ENCODE results near the gene CNOT2. TPM values are rescaled to one million over a fixed set of nuclear protein-coding genes. Genes with fewer than 3 reads are reported as not detected.
"Not testable (repeated sequence)": the region's sequence is repeated elsewhere in the genome, so short reads cannot be mapped to it uniquely, and the experiment has no call there.

Gene CNOT2
- total RNA-seq, 1 experiment from 2014 or later: 64.7 TPM

DNA sequence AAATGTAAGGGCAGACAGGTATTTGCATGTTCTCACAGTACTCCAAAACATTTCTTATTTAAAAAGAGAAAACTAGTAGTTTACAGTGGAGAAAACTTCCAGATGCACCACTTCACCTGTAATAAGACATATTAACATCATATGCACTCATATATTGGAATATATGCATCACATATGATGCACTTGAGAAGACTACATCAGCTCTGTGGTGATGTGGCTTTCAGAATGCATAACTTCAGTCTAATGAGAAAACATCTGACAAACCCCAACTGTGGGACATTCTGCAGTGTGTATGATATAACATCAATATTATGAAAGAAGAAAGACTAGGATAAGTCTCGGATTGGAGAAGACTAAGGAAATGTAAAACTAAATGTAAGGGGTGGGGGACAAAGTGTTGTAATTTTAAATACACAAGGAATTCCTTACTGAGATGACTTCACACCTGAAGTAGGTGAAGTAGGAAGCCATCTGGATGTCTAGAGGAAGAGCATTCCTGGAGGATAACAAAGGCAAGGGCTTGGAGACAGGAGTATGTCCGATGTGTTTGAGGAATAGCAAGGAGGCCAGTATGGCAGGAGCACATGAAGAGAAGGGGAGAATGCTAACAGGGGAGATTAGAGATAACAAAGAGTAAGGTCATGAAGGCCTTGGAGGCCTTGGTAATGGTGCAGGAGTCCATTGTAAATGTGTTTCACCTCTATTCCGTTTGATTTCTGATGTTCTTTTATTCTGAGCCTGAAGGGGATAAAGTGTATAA is 49.0 kb downstream of the CNOT2 start:
- Mint-ChIP-seq H3K4me3 (no peak overlapping the region), H3K27me3 (ENCODE audit: low read depth) (no peaks in the 10 kb centered on the region), H3K4me1 (peaks cover 43% of the 10 kb centered on the region), H3K27ac (peak overlapping the region; percentile 53), H3K9me3 (no peaks in the 10 kb centered on the region), H3K36me3 (peaks cover 3% of the 10 kb centered on the region; the same call in 1 of the 2 replicates)
- peak; percentile 65 for ATAC-seq
- POLR2A ChIA-PET: no interaction called here
- DNase-seq (ENCODE audit: low spot score): no peak
- TF ChIP-seq IRF2 (CRISPR knock-in tag; IDR thresholded peaks at IDR 0.05; ENCODE audit: borderline replicate concordance, low read depth) (no peak), ZNF121 (CRISPR knock-in tag; IDR thresholded peaks at IDR 0.05) (no peak), TEAD4 (CRISPR knock-in tag; IDR thresholded peaks at IDR 0.05) (no peak), NFYB (CRISPR knock-in tag; conservative IDR thresholded peaks at IDR 0.05; ENCODE audit: low read depth) (no peak), ZNF671 (CRISPR knock-in tag; IDR thresholded peaks at IDR 0.05) (no peak), ELF4 (CRISPR knock-in tag; IDR thresholded peaks at IDR 0.05; ENCODE audit: low read depth) (no peak), ESRRA (CRISPR knock-in tag; IDR thresholded peaks at IDR 0.05; ENCODE audit: borderline replicate concordance) (no peak)
- TF ChIP-seq, protein P1, sequence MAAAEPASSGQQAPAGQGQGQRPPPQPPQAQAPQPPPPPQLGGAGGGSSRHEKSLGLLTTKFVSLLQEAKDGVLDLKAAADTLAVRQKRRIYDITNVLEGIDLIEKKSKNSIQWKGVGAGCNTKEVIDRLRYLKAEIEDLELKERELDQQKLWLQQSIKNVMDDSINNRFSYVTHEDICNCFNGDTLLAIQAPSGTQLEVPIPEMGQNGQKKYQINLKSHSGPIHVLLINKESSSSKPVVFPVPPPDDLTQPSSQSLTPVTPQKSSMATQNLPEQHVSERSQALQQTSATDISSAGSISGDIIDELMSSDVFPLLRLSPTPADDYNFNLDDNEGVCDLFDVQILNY (CRISPR knock-in tag; IDR thresholded peaks at IDR 0.05): no peak
- TF ChIP-seq, protein P2, sequence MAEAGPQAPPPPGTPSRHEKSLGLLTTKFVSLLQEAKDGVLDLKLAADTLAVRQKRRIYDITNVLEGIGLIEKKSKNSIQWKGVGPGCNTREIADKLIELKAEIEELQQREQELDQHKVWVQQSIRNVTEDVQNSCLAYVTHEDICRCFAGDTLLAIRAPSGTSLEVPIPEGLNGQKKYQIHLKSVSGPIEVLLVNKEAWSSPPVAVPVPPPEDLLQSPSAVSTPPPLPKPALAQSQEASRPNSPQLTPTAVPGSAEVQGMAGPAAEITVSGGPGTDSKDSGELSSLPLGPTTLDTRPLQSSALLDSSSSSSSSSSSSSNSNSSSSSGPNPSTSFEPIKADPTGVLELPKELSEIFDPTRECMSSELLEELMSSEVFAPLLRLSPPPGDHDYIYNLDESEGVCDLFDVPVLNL (CRISPR knock-in tag; IDR thresholded peaks at IDR 0.05; ENCODE audit: borderline replicate concordance, low read depth): no peak
- TF ChIP-seq, protein P3, sequence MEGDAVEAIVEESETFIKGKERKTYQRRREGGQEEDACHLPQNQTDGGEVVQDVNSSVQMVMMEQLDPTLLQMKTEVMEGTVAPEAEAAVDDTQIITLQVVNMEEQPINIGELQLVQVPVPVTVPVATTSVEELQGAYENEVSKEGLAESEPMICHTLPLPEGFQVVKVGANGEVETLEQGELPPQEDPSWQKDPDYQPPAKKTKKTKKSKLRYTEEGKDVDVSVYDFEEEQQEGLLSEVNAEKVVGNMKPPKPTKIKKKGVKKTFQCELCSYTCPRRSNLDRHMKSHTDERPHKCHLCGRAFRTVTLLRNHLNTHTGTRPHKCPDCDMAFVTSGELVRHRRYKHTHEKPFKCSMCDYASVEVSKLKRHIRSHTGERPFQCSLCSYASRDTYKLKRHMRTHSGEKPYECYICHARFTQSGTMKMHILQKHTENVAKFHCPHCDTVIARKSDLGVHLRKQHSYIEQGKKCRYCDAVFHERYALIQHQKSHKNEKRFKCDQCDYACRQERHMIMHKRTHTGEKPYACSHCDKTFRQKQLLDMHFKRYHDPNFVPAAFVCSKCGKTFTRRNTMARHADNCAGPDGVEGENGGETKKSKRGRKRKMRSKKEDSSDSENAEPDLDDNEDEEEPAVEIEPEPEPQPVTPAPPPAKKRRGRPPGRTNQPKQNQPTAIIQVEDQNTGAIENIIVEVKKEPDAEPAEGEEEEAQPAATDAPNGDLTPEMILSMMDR (IDR thresholded peaks at IDR 0.05): no peak
- CTCF ChIA-PET: no interaction called here

DNA sequence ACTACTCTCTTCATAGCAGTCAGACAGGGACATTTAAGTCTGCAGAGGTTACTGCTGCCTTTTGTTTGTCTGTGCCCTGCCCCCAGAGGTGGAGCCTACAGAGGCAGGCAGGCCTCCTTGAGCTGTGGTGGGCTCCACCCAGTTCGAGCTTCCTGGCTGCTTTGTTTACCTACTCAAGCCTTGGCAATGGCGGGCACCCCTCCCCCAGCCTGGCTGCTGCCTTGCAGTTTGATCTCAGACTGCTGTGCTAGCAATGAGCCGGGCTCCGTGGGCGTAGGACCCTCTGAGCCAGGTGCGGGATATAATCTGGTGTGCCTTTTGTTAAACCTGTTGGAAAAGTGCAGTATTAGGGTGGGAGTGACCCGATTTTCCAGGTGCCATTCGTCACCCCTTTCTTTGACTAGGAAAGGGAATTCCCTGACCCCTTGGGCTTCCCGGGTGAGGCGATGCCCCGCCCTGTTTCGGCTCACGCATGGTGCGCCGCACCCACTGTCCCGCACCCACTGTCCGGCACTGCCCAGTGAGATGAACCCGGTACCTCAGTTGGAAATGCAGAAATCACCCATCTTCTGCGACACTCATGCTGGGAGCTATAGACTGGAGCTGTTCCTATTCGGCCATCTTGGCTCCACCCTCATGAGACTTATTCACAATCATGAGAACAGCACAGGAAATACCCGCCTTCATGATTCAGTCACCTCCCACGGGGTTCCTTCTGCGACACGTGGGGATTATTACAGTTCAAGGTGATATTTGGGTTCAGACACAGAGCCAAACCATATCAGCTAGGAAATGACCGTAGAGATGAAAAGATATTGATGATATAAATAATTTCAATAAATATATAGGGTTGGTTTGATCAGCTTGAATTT is 61.7 kb downstream of the CNOT2 start:
- POLR2A ChIA-PET: not testable (repeated sequence)
- peaks cover 28% of the 10 kb centered on the region for H3K9me3 Mint-ChIP-seq

DNA sequence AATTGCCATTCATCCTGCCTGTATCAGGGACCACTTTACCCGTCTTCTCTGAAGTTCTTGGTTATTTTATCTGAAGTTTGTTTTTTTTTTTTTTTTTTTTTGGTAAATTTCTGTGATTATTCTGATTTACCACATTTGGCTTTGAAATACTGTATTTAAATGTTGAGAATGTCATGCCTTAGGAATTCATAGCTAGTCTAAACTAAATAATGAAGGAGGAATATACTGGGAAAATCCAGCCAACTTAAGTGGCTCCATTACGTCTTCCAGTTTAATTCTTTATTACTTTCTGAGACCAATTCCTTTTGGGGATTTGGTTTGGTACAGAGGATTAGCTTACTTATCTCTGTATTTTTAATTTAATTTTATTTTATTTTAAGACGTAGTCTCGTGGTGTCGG is 62.6 kb downstream of the CNOT2 start:
- peaks cover 27% of the 10 kb centered on the region for H3K9me3 Mint-ChIP-seq
- ChIA-PET POLR2A (no interaction called here), CTCF (no interaction called here)
- H3K27me3 Mint-ChIP-seq (ENCODE audit: low read depth): no peaks in the 10 kb centered on the region
- ATAC-seq (no peak), DNase-seq (ENCODE audit: low spot score) (no peak)
- H3K36me3 Mint-ChIP-seq: peaks cover 48% of the 10 kb centered on the region
- H3K27ac Mint-ChIP-seq: no peak overlapping the region
- no peak overlapping the region for H3K4me3 Mint-ChIP-seq
- H3K4me1 Mint-ChIP-seq: peaks cover 11% of the 10 kb centered on the region
- TF ChIP-seq, protein P4, sequence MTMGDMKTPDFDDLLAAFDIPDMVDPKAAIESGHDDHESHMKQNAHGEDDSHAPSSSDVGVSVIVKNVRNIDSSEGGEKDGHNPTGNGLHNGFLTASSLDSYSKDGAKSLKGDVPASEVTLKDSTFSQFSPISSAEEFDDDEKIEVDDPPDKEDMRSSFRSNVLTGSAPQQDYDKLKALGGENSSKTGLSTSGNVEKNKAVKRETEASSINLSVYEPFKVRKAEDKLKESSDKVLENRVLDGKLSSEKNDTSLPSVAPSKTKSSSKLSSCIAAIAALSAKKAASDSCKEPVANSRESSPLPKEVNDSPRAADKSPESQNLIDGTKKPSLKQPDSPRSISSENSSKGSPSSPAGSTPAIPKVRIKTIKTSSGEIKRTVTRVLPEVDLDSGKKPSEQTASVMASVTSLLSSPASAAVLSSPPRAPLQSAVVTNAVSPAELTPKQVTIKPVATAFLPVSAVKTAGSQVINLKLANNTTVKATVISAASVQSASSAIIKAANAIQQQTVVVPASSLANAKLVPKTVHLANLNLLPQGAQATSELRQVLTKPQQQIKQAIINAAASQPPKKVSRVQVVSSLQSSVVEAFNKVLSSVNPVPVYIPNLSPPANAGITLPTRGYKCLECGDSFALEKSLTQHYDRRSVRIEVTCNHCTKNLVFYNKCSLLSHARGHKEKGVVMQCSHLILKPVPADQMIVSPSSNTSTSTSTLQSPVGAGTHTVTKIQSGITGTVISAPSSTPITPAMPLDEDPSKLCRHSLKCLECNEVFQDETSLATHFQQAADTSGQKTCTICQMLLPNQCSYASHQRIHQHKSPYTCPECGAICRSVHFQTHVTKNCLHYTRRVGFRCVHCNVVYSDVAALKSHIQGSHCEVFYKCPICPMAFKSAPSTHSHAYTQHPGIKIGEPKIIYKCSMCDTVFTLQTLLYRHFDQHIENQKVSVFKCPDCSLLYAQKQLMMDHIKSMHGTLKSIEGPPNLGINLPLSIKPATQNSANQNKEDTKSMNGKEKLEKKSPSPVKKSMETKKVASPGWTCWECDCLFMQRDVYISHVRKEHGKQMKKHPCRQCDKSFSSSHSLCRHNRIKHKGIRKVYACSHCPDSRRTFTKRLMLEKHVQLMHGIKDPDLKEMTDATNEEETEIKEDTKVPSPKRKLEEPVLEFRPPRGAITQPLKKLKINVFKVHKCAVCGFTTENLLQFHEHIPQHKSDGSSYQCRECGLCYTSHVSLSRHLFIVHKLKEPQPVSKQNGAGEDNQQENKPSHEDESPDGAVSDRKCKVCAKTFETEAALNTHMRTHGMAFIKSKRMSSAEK (CRISPR knock-in tag; IDR thresholded peaks at IDR 0.05; ENCODE audit: borderline replicate concordance): no peak
- no peak for TF ChIP-seq ATF1 (CRISPR knock-in tag; IDR thresholded peaks at IDR 0.05)
- TF ChIP-seq, protein P5, sequence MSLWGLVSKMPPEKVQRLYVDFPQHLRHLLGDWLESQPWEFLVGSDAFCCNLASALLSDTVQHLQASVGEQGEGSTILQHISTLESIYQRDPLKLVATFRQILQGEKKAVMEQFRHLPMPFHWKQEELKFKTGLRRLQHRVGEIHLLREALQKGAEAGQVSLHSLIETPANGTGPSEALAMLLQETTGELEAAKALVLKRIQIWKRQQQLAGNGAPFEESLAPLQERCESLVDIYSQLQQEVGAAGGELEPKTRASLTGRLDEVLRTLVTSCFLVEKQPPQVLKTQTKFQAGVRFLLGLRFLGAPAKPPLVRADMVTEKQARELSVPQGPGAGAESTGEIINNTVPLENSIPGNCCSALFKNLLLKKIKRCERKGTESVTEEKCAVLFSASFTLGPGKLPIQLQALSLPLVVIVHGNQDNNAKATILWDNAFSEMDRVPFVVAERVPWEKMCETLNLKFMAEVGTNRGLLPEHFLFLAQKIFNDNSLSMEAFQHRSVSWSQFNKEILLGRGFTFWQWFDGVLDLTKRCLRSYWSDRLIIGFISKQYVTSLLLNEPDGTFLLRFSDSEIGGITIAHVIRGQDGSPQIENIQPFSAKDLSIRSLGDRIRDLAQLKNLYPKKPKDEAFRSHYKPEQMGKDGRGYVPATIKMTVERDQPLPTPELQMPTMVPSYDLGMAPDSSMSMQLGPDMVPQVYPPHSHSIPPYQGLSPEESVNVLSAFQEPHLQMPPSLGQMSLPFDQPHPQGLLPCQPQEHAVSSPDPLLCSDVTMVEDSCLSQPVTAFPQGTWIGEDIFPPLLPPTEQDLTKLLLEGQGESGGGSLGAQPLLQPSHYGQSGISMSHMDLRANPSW (CRISPR knock-in tag; conservative IDR thresholded peaks at IDR 0.05; ENCODE audit: low read depth): no peak
- TF ChIP-seq SMAD3 (CRISPR knock-in tag; IDR thresholded peaks at IDR 0.05; ENCODE audit: borderline replicate concordance): no peak
- no peak for TF ChIP-seq SOX15 (CRISPR knock-in tag; IDR thresholded peaks at IDR 0.05)
- TF ChIP-seq, protein P6, sequence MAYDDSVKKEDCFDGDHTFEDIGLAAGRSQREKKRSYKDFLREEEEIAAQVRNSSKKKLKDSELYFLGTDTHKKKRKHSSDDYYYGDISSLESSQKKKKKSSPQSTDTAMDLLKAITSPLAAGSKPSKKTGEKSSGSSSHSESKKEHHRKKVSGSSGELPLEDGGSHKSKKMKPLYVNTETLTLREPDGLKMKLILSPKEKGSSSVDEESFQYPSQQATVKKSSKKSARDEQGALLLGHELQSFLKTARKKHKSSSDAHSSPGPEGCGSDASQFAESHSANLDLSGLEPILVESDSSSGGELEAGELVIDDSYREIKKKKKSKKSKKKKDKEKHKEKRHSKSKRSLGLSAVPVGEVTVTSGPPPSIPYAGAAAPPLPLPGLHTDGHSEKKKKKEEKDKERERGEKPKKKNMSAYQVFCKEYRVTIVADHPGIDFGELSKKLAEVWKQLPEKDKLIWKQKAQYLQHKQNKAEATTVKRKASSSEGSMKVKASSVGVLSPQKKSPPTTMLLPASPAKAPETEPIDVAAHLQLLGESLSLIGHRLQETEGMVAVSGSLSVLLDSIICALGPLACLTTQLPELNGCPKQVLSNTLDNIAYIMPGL (CRISPR knock-in tag; IDR thresholded peaks at IDR 0.05): no peak

More for the DNA sequence above, 61.7 kb downstream of the CNOT2 start:
- H3K27me3 Mint-ChIP-seq (ENCODE audit: low read depth); ATAC-seq; H3K27ac Mint-ChIP-seq; H3K4me3 Mint-ChIP-seq; DNase-seq (ENCODE audit: low spot score): not testable (repeated sequence)
- peaks cover 11% of the 10 kb centered on the region for H3K4me1 Mint-ChIP-seq
- CTCF ChIA-PET: interaction anchor here (0.6 kb wide), 1 partner anchor 56 kb away, joined by 7 read pairs; no protein-coding TSS in a partner anchor
- peaks cover 55% of the 10 kb centered on the region for H3K36me3 Mint-ChIP-seq
